PC-3 (cell line): ENCODE data around the gene ATL1.

ENCODE experiments used
- CTCF ChIP-seq: fragments of 300-600 bp; sonication (generic); conservative IDR thresholded peaks from 2 replicates; pipeline ENCODE4 v1.5.1; 2017; ENCODE audit warnings: antibody characterized with exemption, low read depth, mild to moderate bottlenecking, low read length
- EZH2phosphoT487 ChIP-seq: fragments of 300-600 bp; sonication (generic); IDR thresholded peaks from 2 replicates; pipeline ENCODE4 v1.6.1; 2018; ENCODE audit warnings: mild to moderate bottlenecking, antibody characterized with exemption, low read length, borderline replicate concordance

DNA sequence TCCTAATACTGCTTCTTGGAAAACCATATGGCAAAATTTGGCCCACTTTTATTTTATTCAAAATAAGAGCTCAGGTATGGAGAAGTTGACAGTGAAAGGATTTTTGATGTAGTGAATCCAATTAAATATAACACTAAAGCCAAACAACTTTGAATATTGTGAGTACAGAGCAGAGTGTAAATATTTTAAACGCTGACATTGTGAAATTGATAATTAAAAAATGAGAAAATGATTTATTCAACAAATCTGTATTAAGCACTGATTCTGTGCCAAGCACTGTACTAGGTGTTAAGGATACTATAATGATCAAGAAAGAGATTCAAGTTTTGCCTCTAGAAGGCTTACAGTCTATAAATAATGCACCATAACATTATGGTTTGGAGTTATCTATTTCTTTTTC lies 50.5 kb downstream of the ATL1 start:
- no peak for TF ChIP-seq CTCF
- TF ChIP-seq EZH2phosphoT487: no peak
